ENCODE measurements around the gene TNC. TPM values are rescaled to one million over a fixed set of nuclear protein-coding genes. Genes with fewer than 3 reads are reported as not detected.

The TNC gene
- total and polyA plus RNA-seq, 2 donors (not counting 3 experiments of a cell fraction or from before 2014, with no cell fraction given), result 0.29 TPM; not detected in 1

- Histone ChIP-seq H4K20me1 (replicated peaks; ENCODE audit: control insufficient read depth, extremely low read depth, insufficient read depth, low read length) (no peaks in the 10 kb centered on the region), H3K9me3 (replicated peaks; ENCODE audit: control insufficient read depth, insufficient read depth, low read length) (no peaks in the 10 kb centered on the region), H3K4me3 (replicated peaks in 1 of 3; ENCODE audit: insufficient read depth in 1 of 3, low read depth in 1 of 3, low read length in 3 of 3) (no peak overlapping the region), H3K4me1 (ENCODE audit: control insufficient read depth, extremely low read depth, insufficient read depth, low read length) (no peaks in the 10 kb centered on the region), H3K9ac (replicated peaks; ENCODE audit: extremely low read depth, insufficient read depth, low read length) (no peak overlapping the region), H3K27ac (ENCODE audit: insufficient read depth, low read depth, low read length) (no peak overlapping the region), H3K79me2 (ENCODE audit: control insufficient read depth, insufficient read depth, low read length) (no peaks in the 10 kb centered on the region), H3K27me3 (ENCODE audit: control insufficient read depth in 2 of 2, insufficient read depth in 2 of 2, low read length in 2 of 2) (peaks cover 3% of the 10 kb centered on the region in 2 experiments), H2AFZ (ENCODE audit: low read depth, low read length) (no peak overlapping the region), H3K9me1 (replicated peaks; ENCODE audit: control insufficient read depth, extremely low read depth, insufficient read depth, low read length) (no peaks in the 10 kb centered on the region), H3K36me3 (ENCODE audit: control insufficient read depth in 2 of 2, extremely low read depth in 1 of 2, insufficient read depth in 2 of 2, low read length in 2 of 2) (no peaks in the 10 kb centered on the region), H3K4me2 (ENCODE audit: insufficient read depth, low read length) (no peak overlapping the region)
- CTCF ChIA-PET, result interaction anchor here (1.0 to 2.1 kb wide), 4 partner anchors 8 to 353 kb away, joined by 3 to 9 read pairs (median 4); no protein-coding TSS in a partner anchor
- POLR2A ChIA-PET, result no interaction called here
- DNase-seq (ENCODE audit: low read depth, low spot score), result no peak
- intact Hi-C loops (cut with micrococcal nuclease) (no loop called here), dilution Hi-C loops (cut with MboI; ENCODE audit: extremely low pct_ligation_motif_present, low sequenced_read_pairs) (no loop called here)
- no peak for FAIRE-seq
- no TSS peak for BruUV-seq (replicated peaks)
- TF ChIP-seq MYC (IDR thresholded peaks at IDR 0.05; ENCODE audit: low read depth, low read length) (no peak), FOS (IDR thresholded peaks at IDR 0.05; ENCODE audit: borderline replicate concordance, insufficient read depth, low read length) (no peak), GATA2 (IDR thresholded peaks at IDR 0.05; ENCODE audit: insufficient read depth, insufficient read length, low read depth, low read length) (no peak), JUN (IDR thresholded peaks at IDR 0.05; ENCODE audit: borderline replicate concordance, insufficient read depth, insufficient read length, low read depth) (no peak), POLR2AphosphoS5 (IDR thresholded peaks at IDR 0.05; ENCODE audit: insufficient read depth, low read depth, low read length) (no peak), EZH2 (IDR thresholded peaks at IDR 0.05; ENCODE audit: borderline replicate concordance, low read depth, low read length, severe bottlenecking) (no peak), POLR2A (IDR thresholded peaks at IDR 0.05; ENCODE audit: low read depth, low read length) (no peak)
- TF ChIP-seq, protein P1, sequence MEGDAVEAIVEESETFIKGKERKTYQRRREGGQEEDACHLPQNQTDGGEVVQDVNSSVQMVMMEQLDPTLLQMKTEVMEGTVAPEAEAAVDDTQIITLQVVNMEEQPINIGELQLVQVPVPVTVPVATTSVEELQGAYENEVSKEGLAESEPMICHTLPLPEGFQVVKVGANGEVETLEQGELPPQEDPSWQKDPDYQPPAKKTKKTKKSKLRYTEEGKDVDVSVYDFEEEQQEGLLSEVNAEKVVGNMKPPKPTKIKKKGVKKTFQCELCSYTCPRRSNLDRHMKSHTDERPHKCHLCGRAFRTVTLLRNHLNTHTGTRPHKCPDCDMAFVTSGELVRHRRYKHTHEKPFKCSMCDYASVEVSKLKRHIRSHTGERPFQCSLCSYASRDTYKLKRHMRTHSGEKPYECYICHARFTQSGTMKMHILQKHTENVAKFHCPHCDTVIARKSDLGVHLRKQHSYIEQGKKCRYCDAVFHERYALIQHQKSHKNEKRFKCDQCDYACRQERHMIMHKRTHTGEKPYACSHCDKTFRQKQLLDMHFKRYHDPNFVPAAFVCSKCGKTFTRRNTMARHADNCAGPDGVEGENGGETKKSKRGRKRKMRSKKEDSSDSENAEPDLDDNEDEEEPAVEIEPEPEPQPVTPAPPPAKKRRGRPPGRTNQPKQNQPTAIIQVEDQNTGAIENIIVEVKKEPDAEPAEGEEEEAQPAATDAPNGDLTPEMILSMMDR (IDR thresholded peaks at IDR 0.05; ENCODE audit: extremely low read depth in 1 of 2, insufficient read depth in 1 of 2, low read depth in 1 of 2, low read length in 2 of 2), result no peak
- TF ChIP-seq, protein P2, sequence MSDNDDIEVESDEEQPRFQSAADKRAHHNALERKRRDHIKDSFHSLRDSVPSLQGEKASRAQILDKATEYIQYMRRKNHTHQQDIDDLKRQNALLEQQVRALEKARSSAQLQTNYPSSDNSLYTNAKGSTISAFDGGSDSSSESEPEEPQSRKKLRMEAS (IDR thresholded peaks at IDR 0.05; ENCODE audit: insufficient read depth, insufficient read length), result no peak
Measured at GRCh38 chr9:115006660-115007059, 111.3 kb downstream of the TNC start.

All from endothelial cell of umbilical vein (primary cell).